Measurements from ENCODE around the gene XPNPEP1. TPM values are rescaled to one million over a fixed set of nuclear protein-coding genes. Genes with fewer than 3 reads are reported as not detected.
A peak's percentile ranks its signal among the peaks of the same experiment; 100 is the strongest.

The XPNPEP1 gene
- total RNA-seq, 6 experiments from 2014 or later, result 13.9 to 57.8 (median 29.4) TPM

GRCh38 chr10:109933984-109934565, 10.8 kb upstream of the XPNPEP1 start:
- WGBS (ENCODE audit: insufficient coverage, low coverage, low lambda C conversion rate, missing lambda C conversion rate), result 64% methylated on average over 3 of the region's 5 CpGs

GRCh38 chr10:109932968-109933367, 9.7 kb upstream of the XPNPEP1 start:
- no peaks in the 10 kb centered on the region for H3K9me3 ChIP-seq
- DNase-seq (no peak), ATAC-seq (no peak)
- no peak overlapping the region for H3K4me3 ChIP-seq
- no peaks in the 10 kb centered on the region for H3K27me3 ChIP-seq
- H3K27ac ChIP-seq, result no peak overlapping the region
- TF ChIP-seq POLR2A (IDR thresholded peaks at IDR 0.05) (no peak), CTCF (IDR thresholded peaks at IDR 0.05) (no peak)
- WGBS (ENCODE audit: insufficient coverage, low coverage, low lambda C conversion rate, missing lambda C conversion rate), result 93% methylated on average over 3 of the region's 3 CpGs
- intact Hi-C loops (cut with DNase I), result no loop called here
- H3K4me1 ChIP-seq, result no peaks in the 10 kb centered on the region
- no peaks in the 10 kb centered on the region for H3K36me3 ChIP-seq

More at GRCh38 chr10:109933984-109934565, 10.8 kb upstream of the XPNPEP1 start:
- peak in 3 of 4 donors; percentile 12 to 44 (median 43) for ATAC-seq
- Histone ChIP-seq H3K4me1 (no peaks in the 10 kb centered on the region), H3K9me3 (no peaks in the 10 kb centered on the region), H3K27me3 (no peaks in the 10 kb centered on the region), H3K27ac (no peak overlapping the region), H3K4me3 (no peak overlapping the region), H3K36me3 (no peaks in the 10 kb centered on the region)
- DNase-seq, result no peak
- TF ChIP-seq CTCF (IDR thresholded peaks at IDR 0.05) (no peak), POLR2A (IDR thresholded peaks at IDR 0.05) (no peak)
- intact Hi-C loops (cut with DNase I), result no loop called here

- ATAC-seq, result no peak
- Histone ChIP-seq H3K9me3 (no peaks in the 10 kb centered on the region), H3K36me3 (no peaks in the 10 kb centered on the region), H3K4me1 (no peaks in the 10 kb centered on the region), H3K27ac (no peak overlapping the region), H3K4me3 (no peak overlapping the region), H3K27me3 (no peaks in the 10 kb centered on the region)
- DNase-seq, result no peak
- TF ChIP-seq POLR2A (IDR thresholded peaks at IDR 0.05), result no peak
- TF ChIP-seq CTCF (IDR thresholded peaks at IDR 0.05), result no peak
- intact Hi-C loops (cut with DNase I), result no loop called here
- WGBS (ENCODE audit: insufficient coverage, low coverage, low lambda C conversion rate, missing lambda C conversion rate), result 100% methylated on average over 1 of the region's 1 CpG
These were observed 9.1 kb upstream of the XPNPEP1 start for GRCh38 chr10:109932391-109932790.

GRCh38 chr10:109931163-109931562, 7.9 kb upstream of the XPNPEP1 start:
- WGBS (ENCODE audit: insufficient coverage, low coverage, low lambda C conversion rate, missing lambda C conversion rate), result 71% methylated on average over 1 of the region's 1 CpG
- peak; percentile 49 to 85 (median 81) for ATAC-seq

More at GRCh38 chr10:109931163-109931562, 7.9 kb upstream of the XPNPEP1 start:
- Histone ChIP-seq H3K27me3 (no peaks in the 10 kb centered on the region), H3K27ac (no peak overlapping the region), H3K4me1 (no peaks in the 10 kb centered on the region), H3K4me3 (no peak overlapping the region), H3K9me3 (no peaks in the 10 kb centered on the region), H3K36me3 (no peaks in the 10 kb centered on the region)
- no peak for TF ChIP-seq POLR2A (IDR thresholded peaks at IDR 0.05)
- TF ChIP-seq CTCF (IDR thresholded peaks at IDR 0.05), result no peak
- DNase-seq, result peak; percentile 40 to 71 (median 61)
- intact Hi-C loops (cut with DNase I), result no loop called here
